ENCODE measurements around the gene ABCC3.

ABCC3 gene

DNA sequence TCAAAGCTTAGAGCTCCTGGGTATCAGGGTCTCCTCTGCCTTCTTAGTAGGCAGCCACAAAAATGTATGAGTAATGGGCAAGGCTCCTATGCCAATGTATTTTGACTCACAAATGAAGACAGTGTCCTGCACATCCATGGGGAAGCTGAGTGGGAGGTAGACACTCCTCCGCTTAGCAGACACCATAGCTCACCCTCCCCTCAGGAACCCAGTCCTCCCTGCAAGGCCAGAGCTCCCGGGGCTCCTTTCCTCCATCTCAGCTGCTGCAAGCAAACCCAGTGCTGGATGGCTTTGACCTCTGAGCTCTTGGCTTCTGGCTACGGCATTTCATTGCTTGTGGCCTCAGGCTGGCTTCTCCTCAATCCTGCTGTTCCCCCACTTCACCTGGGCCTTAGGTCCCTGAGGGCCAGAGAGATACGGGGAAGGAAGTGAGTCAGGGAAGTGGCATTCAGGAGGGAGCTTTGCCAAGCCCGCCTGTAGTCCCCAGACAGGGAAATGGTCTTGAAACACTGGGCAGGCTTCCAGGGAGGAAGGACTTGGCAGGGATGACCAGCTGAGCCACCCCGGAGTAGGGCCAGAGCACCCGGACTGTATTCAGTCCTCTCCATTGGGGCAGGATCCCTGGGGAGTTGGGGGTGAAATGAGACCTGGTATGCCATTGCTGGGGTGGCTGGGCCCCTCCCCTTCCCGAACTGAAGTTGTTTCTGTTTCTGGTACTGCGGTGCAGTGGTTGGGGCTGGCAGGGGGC, 4.5 kb downstream of the ABCC3 start:
- TF ChIP-seq, protein P1, sequence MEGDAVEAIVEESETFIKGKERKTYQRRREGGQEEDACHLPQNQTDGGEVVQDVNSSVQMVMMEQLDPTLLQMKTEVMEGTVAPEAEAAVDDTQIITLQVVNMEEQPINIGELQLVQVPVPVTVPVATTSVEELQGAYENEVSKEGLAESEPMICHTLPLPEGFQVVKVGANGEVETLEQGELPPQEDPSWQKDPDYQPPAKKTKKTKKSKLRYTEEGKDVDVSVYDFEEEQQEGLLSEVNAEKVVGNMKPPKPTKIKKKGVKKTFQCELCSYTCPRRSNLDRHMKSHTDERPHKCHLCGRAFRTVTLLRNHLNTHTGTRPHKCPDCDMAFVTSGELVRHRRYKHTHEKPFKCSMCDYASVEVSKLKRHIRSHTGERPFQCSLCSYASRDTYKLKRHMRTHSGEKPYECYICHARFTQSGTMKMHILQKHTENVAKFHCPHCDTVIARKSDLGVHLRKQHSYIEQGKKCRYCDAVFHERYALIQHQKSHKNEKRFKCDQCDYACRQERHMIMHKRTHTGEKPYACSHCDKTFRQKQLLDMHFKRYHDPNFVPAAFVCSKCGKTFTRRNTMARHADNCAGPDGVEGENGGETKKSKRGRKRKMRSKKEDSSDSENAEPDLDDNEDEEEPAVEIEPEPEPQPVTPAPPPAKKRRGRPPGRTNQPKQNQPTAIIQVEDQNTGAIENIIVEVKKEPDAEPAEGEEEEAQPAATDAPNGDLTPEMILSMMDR (IDR thresholded peaks at IDR 0.05; ENCODE audit: control insufficient read depth, extremely low read depth, insufficient read depth) = no peak
- DNase-seq (ENCODE audit: low read depth) = peak; percentile 83
- no peak overlapping the region for H3K4me3 ChIP-seq (ENCODE audit: low read depth, low read length)

DNA sequence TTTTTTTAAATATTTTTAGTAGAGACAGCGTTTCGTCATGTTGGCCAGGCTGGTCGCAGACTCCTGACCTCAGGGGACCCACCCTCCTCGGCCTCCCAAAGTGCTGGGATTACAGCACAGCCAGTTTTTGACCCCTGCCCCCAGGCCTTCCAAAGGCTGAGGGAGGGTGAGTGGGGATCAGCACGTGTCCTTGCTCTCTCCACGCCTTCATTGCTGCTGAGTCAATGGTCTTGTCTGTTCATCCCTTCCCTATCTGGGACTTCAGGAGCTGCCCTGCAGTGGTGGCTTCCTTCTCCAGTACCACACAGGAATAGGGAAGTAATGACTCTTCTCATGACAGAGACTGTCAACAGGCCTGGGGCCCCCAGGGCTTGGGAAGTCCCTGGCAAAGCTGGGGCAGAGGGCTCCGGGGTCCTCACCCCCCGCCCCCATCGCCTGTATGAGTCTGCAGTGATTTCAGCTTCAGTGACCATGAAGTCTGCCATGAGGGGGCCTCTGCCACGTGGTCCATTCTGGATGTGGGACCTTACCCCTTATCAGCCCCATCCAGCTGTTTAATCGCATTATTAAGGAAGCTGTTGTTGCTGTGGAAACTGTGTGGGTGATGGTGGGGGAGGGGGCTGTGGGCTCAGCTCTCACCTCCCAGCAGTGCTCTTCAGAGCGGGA, 6.1 kb downstream of the ABCC3 start:
- H3K4me3 ChIP-seq (ENCODE audit: low read depth, low read length) = no peak overlapping the region
- TF ChIP-seq, protein P1 (IDR thresholded peaks at IDR 0.05; ENCODE audit: control insufficient read depth, extremely low read depth, insufficient read depth) = no peak
- no peak for DNase-seq (ENCODE audit: low read depth)

DNA sequence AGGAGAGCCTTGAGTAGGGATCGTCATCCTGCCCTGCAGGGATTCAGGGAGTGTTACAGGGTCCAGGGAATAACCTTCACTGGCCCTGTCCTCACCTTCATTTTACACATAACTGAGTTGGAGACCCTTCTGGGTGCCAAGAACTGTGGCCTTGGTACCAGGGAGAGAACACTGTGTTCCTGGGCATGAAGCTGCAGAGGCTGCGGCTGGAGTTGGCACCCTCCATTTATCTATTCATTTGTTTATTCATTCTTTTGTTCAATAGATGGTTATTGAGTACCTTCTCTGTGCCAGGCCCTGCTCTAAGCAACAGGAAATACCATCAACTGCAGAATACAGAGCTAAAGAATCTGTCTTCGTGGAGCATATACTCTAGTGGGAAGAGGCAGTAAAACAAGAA, 6.7 kb downstream of the ABCC3 start:
- H3K4me3 ChIP-seq (ENCODE audit: low read depth, low read length) = no peak overlapping the region
- no peak for DNase-seq (ENCODE audit: low read depth)
- TF ChIP-seq, protein P1 (IDR thresholded peaks at IDR 0.05; ENCODE audit: control insufficient read depth, extremely low read depth, insufficient read depth) = no peak

DNA sequence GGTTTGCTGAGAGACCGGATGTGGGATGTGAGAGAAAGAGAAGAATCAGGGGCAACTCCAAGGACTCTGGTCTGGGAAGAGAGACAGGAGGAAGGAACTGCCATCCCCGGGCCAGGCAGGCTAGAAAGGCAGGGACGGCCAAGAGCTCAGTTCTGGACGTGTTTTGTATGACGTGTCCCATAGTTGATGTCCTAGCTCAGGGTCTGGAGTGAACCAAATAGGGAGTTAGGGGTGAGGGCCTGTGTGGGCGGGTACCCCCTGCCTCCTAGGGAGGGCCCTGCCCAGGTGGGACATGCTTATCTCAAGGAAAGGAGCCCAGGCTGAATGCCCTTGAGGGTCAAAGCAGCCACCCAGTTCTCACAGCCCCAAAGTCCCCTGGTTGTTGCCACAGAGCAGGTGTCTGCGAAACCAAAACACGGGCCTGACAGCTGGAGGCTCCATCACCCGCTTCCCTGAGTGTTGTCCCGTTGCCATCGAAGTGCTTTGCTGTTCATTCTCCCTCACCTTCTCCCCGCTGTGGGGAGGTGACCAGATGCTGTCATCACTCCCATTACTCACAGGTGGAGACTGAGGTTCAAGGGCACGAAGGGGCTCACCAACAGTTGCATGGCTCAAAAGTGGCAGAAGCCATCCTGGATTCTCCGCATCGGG, 7.5 kb downstream of the ABCC3 start:
- no peak overlapping the region for H3K4me3 ChIP-seq (ENCODE audit: low read depth, low read length)
- TF ChIP-seq, protein P1 (IDR thresholded peaks at IDR 0.05; ENCODE audit: control insufficient read depth, extremely low read depth, insufficient read depth) = no peak
- no peak for DNase-seq (ENCODE audit: low read depth)

DNA sequence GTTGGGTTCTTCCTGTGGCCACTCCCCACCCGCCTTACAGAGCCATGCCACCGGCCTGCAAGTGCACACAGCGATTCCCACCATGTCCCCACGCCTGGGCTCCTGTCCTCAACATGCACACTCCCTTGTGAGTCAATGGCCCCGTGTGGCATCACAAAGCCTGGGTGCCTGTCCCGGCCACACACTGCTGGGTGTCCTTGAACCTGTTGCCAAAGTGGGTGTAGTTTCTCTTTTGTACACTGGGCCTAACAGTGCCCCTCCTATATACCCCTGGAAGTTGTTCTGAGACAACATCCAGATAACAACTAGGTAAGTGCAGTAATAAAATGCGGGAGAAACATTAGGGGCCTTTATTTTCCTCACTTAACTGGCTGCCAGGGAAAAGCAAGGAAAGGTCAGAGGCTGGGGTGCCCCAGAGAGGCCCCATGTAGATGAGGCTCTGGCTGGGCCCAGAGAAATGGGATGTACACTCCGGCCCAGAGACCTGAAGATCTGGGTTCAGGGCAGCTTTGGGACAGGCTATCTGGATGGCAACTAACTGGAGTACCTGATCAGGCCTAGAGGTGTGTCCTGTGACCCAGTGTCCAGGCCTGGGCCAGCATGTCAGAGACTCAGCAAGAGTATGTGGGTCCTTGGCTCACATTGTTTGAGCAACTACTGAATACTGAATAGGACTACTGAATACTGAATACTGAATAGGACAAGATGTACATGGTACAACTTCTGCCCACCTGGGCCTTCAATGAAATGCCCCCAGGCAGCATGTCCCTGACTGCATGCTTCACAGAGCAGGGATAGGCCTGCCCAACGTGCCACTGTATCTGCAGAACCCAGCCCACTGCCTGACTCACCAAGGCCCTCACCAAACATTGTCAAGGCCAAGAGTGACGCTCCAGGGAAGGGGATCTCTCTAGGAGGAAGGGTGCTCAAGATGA, 8.3 kb downstream of the ABCC3 start:
- TF ChIP-seq, protein P1 (IDR thresholded peaks at IDR 0.05; ENCODE audit: control insufficient read depth, extremely low read depth, insufficient read depth) = no peak
- DNase-seq (ENCODE audit: low read depth) = no peak

More for the DNA sequence above, 8.3 kb downstream of the ABCC3 start:
- H3K4me3 ChIP-seq (ENCODE audit: low read depth, low read length) = no peak overlapping the region

Data from LNCaP clone FGC (cell line).